GM19193 (cell line): ENCODE data around the gene GMNN.

Experiments used
- POLR2A ChIP-seq: IDR thresholded peaks from 4 replicates; pipeline ENCODE4 v1.6.1; 2011; ENCODE audit not compliant: insufficient read depth, insufficient read length; ENCODE audit errors: extremely low read depth

GMNN gene

GRCh38 chr6:24761851-24762250, 12.9 kb upstream of the GMNN start:
- no peak for TF ChIP-seq POLR2A

DNA sequence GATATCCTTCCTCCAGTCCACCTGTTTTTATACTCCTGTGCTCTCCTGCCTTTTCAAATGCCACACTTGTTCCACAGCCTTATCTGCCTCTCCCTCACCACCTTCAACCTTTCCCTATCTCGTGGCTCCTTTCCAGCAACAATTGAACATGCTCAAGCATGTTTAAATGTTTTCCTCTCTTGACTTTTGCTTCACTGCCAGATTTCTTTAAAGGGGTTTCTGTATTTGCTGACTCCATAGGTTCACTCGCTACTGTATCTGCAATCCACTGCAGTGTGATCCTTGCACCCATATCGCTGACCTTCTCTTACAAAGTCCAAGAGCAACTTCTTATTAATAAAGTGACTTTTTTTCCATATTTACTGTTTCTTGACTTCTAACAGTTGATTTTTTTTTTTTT, 11.2 kb upstream of the GMNN start:
- TF ChIP-seq POLR2A, result no peak

GRCh38 chr6:24766680-24767462, 7.9 kb upstream of the GMNN start:
- TF ChIP-seq POLR2A, result no peak

GRCh38 chr6:24768361-24768760, 6.4 kb upstream of the GMNN start:
- TF ChIP-seq POLR2A, result no peak

- TF ChIP-seq POLR2A, result no peak
Observed at GRCh38 chr6:24775520-24776058, 852 bp downstream of the GMNN start.

DNA sequence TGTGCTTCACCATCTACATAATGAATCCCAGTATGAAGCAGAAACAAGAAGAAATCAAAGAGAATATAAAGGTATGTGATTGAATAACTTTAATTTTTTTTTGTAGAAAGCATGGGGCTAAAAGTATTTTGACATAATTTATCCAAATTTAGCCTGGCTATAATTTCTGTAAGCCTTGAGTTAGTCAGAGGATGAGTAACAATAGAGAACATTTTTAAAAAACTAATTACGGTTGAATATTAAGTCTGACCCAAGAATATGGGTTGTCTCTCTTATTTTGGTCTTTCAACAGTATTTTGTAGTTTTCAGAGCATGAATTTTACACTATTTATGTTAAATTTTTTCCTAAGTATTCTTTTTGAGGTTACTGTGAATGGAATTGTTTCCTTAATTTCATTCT, 2.5 kb downstream of the GMNN start:
- no peak for TF ChIP-seq POLR2A

DNA sequence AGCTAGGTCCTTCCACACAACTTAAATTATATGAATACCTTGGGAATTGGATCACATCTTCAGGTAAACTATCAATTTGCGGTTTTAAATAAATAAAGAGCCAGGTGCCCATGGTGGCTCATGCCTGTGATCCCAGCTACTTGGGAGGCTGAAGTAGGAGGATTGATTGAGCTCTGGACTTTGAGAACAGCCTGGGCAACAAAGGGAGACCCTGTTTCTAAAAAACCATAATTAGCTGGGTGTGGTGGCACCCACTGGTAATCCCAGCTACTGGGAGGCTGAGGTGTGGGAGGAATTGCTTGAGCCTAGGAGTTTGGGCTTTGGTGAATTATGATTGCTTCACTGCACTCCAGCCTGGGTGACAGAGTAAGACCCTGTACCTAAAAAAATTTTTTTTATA, 3.4 kb downstream of the GMNN start:
- TF ChIP-seq POLR2A, result no peak

DNA sequence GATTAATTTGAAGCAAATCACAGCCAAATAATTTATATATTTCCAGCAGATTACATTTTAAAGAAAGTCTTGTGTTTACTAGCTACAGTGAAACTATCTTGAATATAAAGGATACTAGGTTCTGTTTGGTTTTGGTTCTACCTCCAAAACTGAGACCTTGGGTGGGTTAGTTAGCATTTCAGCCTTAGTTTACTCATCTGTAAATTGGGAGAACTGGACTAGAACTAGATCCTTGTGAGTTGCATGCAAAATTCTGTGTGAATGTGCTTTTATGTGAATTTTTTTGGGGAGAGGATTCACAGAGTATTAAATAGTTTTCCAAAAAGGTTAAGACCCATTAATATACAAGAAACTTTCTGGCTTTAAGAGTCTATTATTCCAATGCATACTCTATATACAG, 4.1 kb downstream of the GMNN start:
- TF ChIP-seq POLR2A, result no peak

- no peak for TF ChIP-seq POLR2A
Observed at GRCh38 chr6:24779416-24780016, 4.8 kb downstream of the GMNN start.

DNA sequence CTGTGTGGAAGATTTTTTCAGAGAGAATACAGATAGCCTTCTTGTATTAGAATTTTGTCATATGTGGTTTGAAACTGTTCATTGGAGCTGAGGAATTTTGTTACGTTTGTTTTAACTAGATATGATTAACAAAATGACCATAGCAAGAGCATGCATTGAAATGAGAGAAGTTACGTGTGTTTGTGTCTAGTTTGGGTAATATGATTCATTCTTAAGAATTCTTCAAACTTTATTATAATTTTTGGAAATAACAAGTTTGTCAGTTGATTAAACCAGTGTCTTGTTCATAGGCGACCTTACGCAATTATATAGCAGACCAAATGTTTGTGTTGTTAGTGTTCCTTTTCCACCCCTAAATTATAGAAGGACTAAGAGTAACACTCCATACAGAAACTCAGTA, 5.5 kb downstream of the GMNN start:
- TF ChIP-seq POLR2A, result no peak

DNA sequence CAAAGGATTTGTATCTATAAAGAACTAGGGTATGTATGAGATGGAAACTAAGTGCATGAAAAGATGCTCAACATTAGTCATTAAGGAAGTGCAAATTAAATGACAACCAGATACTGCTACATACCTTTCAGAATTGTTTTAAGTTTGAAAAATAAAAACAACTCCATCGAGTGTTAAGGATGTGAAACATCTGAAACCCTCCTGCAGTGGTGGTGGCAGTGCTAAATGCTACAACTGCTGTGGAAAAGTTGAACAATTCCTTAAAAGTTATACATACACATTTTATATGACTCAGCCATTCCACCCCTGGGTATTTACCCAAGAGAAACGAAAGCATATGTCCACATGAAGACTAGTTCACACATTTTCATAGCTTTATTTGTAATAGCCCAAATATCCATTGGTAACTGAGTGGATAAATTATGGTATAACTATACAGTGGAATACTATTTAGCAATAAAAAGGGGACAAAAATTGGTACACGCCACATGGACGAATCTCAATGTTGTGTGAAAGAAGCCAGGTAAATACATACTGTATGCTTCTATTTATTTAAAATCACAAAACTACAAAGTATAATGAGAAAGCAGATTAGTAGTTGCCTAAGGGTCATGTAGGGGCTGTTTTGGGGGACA, 13.4 kb downstream of the GMNN start:
- TF ChIP-seq POLR2A, result no peak

- no peak for TF ChIP-seq POLR2A
Observed at GRCh38 chr6:24795106-24795505, 20.4 kb downstream of the GMNN start.

DNA sequence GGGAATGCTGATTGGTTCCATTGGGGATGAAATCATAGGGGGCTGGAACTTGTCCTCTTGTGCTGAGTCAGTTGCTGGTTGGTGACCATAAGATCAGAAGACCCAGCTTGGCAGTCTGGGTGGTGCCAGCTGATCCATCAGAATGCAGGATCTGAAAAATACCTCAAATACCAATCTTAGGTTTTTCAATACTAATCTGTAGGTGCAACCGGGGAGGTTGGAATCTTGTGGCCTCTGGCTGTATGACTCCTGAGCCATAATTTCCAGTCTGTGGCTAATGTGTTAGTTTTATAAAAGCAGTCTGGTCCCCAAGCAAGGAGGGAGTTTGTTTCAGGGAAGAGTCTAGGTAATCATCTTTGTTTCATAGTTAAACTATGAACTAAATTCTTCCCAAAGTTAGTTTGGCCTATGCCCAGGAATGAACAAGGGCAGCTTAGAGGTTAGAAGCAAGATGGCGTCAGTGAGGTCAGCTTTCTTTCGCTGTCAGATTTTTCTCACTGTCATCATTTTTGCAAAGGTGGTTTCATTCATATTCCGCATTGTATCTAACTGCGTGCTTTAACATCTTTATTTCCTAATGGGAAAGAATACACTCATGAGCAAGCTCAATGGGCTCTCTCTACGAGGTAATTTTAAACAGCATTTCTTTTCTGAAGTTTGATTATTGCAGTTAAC, 22.0 kb downstream of the GMNN start:
- no peak for TF ChIP-seq POLR2A

DNA sequence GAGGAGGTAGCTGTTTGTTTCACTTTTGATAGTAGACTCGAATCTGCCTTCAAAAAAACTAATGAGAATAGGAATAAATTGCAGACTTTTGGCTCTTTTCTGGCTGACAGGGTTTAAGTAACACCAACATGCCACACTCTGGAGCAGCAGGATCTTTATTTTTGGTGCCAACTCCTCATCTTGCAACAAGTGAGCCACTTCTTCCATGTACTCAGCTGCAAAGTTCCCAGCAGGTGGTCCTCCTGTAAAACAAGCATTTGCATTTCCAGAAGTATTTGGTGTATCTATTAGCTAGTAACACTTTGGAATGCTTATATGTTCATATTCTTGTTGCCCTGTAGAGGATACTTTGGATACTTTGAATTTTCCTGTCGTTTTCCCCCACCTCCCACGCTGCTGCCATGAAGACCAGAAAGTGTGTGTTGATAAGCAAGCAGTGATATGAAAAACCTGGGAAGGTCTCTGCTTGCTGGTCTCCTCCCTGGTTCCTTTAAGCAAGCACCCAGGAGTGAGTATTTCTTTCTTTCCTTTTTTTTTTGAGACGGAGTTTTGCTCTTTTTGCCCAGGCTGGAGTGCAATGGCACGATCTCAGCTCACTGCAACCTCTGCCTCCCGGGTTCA, 23.0 kb downstream of the GMNN start:
- TF ChIP-seq POLR2A, result no peak

GRCh38 chr6:24798740-24799540, 24.2 kb downstream of the GMNN start, which contains the start of gene ARMH2:
Gene ARMH2 (minus strand): TSS chr6:24798917. CDS start chr6:24798857, 60 bp downstream.
- TF ChIP-seq POLR2A, result no peak

DNA sequence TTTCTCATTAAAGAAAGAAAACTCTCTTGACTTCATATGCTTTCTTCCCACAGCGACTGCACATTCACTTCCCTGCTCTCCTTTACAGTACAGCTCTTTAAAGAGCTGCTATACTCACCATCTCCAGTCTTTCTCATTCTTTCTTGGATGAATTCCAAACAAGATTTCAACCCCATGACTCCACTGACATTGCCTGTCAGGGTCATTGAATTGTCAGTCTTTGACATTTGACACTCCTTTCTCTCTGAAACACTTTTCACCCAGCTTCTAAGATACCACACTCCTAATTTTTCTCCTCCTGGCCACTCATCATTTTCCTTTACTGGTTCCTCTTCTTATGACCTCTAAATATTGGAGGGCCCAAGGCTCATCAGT, 24.8 kb downstream of the GMNN start:
- no peak for TF ChIP-seq POLR2A
